Ovary (tissue), 3 donors: ENCODE data around the gene LGR5.

Experiments used
- EP300 ChIP-seq: sonication (generic); formaldehyde crosslinking; IDR thresholded peaks from one replicate; pipeline ENCODE4 v1.6.1; 2017; ENCODE audit warnings: antibody characterized with exemption
- TF ChIP-seq, protein P1 (sequence below), 3 donors: fragments of 450-650 bp in 2 of 3; fragments of 200-600 bp in 1 of 3; IDR thresholded peaks; one replicate each; pipeline versions ENCODE4 v1.5.1 to v1.8.0; 2016 to 2022; ENCODE audit warnings: antibody characterized with exemption in 3 of 3, mild to moderate bottlenecking in 1 of 3
- donor health status: DM: no; HTN: no; CAD: no.

DNA sequence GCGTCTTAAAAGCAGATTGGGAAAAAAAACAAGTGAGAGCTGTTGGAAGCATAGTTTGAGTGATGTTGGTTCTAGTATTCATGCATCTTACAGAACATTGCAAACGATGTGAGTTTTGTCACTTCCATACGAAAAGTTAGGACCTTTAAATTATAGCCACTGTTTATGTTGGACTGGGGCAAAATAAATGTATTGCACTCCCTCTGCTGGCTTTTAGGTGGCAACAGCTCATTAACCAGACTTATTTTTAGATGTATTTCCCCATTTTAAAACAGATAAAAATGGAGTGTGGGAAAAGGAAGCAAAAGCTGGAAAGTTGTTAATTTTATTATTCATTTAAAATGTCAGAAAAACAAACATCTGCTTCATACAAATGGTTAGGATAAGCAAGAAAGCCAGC, 111.9 kb downstream of the LGR5 start:
- TF ChIP-seq, protein P1, sequence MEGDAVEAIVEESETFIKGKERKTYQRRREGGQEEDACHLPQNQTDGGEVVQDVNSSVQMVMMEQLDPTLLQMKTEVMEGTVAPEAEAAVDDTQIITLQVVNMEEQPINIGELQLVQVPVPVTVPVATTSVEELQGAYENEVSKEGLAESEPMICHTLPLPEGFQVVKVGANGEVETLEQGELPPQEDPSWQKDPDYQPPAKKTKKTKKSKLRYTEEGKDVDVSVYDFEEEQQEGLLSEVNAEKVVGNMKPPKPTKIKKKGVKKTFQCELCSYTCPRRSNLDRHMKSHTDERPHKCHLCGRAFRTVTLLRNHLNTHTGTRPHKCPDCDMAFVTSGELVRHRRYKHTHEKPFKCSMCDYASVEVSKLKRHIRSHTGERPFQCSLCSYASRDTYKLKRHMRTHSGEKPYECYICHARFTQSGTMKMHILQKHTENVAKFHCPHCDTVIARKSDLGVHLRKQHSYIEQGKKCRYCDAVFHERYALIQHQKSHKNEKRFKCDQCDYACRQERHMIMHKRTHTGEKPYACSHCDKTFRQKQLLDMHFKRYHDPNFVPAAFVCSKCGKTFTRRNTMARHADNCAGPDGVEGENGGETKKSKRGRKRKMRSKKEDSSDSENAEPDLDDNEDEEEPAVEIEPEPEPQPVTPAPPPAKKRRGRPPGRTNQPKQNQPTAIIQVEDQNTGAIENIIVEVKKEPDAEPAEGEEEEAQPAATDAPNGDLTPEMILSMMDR (IDR thresholded peaks at IDR 0.05) = no peak
- no peak for TF ChIP-seq EP300
